CD4-positive, alpha-beta memory T cell (primary cell): ENCODE measurements around the gene TYW1. TPM values are rescaled to one million over a fixed set of nuclear protein-coding genes. Genes with fewer than 3 reads are reported as not detected.
"Not testable (repeated sequence)": the region's sequence is repeated elsewhere in the genome, so short reads cannot be mapped to it uniquely, and the experiment has no call there.

Experiments used
- CTCF ChIA-PET: fragments of 350-600 bp; sonication (Branson Sonifier 250); formaldehyde crosslinking; loops from one replicate; lab custom pipeline; 2021; ENCODE audit warnings: inconsistent platforms; ENCODE audit not compliant: partially characterized antibody; lab: Charles Lee
- POLR2A ChIA-PET: fragments of 350-600 bp; sonication (Branson Sonifier 250); formaldehyde crosslinking; loops from one replicate; lab custom pipeline; 2021; ENCODE audit not compliant: partially characterized antibody; lab: Charles Lee
- DNase-seq, 5 donors: peaks; one replicate each; pipeline versions ENCODE4 v3.0.0 to v3.0.0-alpha.2; 2020 to 2022; ENCODE audit warnings: mixed read lengths in 1 of 5
- H3K27ac ChIP-seq: one replicate; pipeline ENCODE4 v1.7.0; 2013; ENCODE audit warnings: low read depth, low read length
- H3K27me3 ChIP-seq: 2 replicates; pipeline ENCODE4 v1.7.0; 2013; ENCODE audit warnings: mild to moderate bottlenecking, low read length, moderate library complexity; ENCODE audit not compliant: insufficient read depth
- H3K36me3 ChIP-seq: 2 replicates; pipeline ENCODE4 v1.7.0; 2013; ENCODE audit warnings: mild to moderate bottlenecking, low read length, moderate library complexity; ENCODE audit not compliant: insufficient read depth
- H3K4me1 ChIP-seq: 2 replicates; pipeline ENCODE4 v1.7.0; 2013; ENCODE audit warnings: mild to moderate bottlenecking, low read length, moderate library complexity; ENCODE audit not compliant: insufficient read depth
- H3K4me3 ChIP-seq, 2 donors: one replicate each; pipeline ENCODE4 v1.7.0; 2013; ENCODE audit warnings: low read length in 2 of 2, mild to moderate bottlenecking in 1 of 2
- H3K9me3 ChIP-seq, 2 donors: one replicate each; pipeline ENCODE4 v1.7.0; 2013; ENCODE audit warnings: low read length in 2 of 2, control low read depth in 1 of 2; ENCODE audit not compliant: control insufficient read depth in 1 of 2
- H3K27ac Mint-ChIP-seq, 7 donors: one replicate each; pipeline ENCODE4 v1.8.0; 2020 to 2021; ENCODE audit warnings: mixed read lengths in 7 of 7, mild to moderate bottlenecking in 6 of 7, inconsistent platforms in 3 of 7, moderate library complexity in 3 of 7
- H3K27me3 Mint-ChIP-seq, 2 donors: one replicate each; pipeline ENCODE4 v1.8.0; 2020 to 2021; ENCODE audit warnings: mixed read lengths in 2 of 2
- H3K36me3 Mint-ChIP-seq, 2 donors: one replicate each; pipeline ENCODE4 v1.8.0; 2020 to 2021; ENCODE audit warnings: mixed read lengths in 2 of 2, inconsistent platforms in 1 of 2, mild to moderate bottlenecking in 1 of 2
- H3K4me1 Mint-ChIP-seq, 4 donors: one replicate each; pipeline ENCODE4 v1.8.0; 2020 to 2021; ENCODE audit warnings: mixed read lengths in 4 of 4, mild to moderate bottlenecking in 1 of 4
- H3K4me3 Mint-ChIP-seq, 8 donors: one replicate each; pipeline ENCODE4 v1.8.0; 2020 to 2021; ENCODE audit warnings: mixed read lengths in 8 of 8, mild to moderate bottlenecking in 7 of 8, moderate library complexity in 6 of 8, inconsistent platforms in 3 of 8
- H3K9me3 Mint-ChIP-seq, 8 donors: one replicate each; pipeline ENCODE4 v1.8.0; 2020 to 2021; ENCODE audit warnings: mixed read lengths in 8 of 8, mild to moderate bottlenecking in 5 of 8, inconsistent platforms in 3 of 8, moderate library complexity in 1 of 8
- intact Hi-C: fragments of 100-400 bp; cut with micrococcal nuclease; formaldehyde crosslinking; loops from one replicate; pipeline ENCODE4 v1.15.1; 2023
- polyA plus RNA-seq, 2 donors: library from polyadenylated mRNA; unstranded; fragments of 300-500 nt; fragmentation: Illumina TruSeq; gene quantifications; one replicate each; pipeline ENCODE4 v1.2.3, GENCODE V29; 2021
- total RNA-seq, 2 experiments: library from RNA; stranded (reverse); gene quantifications; one replicate each; pipeline ENCODE4 v1.2.3, GENCODE V29; 2021

TYW1 gene
- total and polyA plus RNA-seq, 4 experiments from 2014 or later = 19.2 to 32.3 (median 27.7) TPM

DNA sequence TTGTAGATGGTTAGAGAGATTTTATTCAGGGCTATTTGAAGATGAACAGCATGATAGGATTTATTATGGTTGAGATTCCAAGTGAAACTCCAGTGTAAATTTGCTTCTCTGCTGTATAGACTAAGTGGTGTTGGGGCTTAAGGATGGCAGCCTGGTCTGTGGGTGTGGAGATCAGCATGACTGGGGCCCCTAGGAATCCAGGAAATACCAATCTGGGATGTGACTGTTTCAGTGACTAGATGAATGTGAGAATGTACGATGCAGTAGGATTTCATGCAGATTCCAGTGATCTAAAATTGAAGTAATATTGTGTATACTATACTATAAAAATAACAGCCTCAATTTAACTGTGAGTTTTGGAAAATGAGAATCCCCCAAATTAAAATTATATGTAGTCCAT, 28.8 kb downstream of the TYW1 start:
- DNase-seq, H3K27me3 Mint-ChIP-seq, H3K9me3 Mint-ChIP-seq, H3K27ac ChIP-seq, intact Hi-C loops, H3K9me3 ChIP-seq, H3K4me3 ChIP-seq, H3K27me3 ChIP-seq, H3K4me3 Mint-ChIP-seq, POLR2A ChIA-PET, H3K4me1 ChIP-seq: not testable (repeated sequence)
- CTCF ChIA-PET = interaction anchor here (1.2 kb wide), 1 partner anchor 15 kb away, joined by 4 read pairs; no protein-coding TSS in a partner anchor
- Mint-ChIP-seq H3K27ac (peak overlapping the region in 1 of 7 donors; percentile 79), H3K36me3 (peaks cover 49 to 56% of the 10 kb centered on the region in 2 donors), H3K4me1 (peaks cover 0 to 11% (median 1%) of the 10 kb centered on the region in 4 donors)
- H3K36me3 ChIP-seq = peaks cover 14% of the 10 kb centered on the region

DNA sequence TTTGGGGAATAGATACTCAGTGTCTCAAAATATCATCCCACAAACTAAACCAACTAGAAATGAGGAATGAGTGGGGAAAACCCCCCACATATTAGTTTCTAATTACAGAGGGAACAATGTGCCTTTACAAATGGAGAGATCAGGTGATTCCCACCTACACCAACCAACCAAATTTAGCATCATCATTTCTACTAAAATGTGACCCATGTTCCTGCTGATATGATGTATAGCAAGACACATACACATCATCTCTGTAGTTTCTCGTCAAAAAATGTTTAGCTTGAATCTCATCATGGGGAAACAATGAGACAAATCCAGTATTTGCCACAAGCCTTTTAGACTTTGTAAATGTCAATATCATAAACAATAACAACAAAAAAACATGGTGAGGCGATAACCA, 35.1 kb downstream of the TYW1 start:
- H3K27ac Mint-ChIP-seq = not testable (repeated sequence)

DNA sequence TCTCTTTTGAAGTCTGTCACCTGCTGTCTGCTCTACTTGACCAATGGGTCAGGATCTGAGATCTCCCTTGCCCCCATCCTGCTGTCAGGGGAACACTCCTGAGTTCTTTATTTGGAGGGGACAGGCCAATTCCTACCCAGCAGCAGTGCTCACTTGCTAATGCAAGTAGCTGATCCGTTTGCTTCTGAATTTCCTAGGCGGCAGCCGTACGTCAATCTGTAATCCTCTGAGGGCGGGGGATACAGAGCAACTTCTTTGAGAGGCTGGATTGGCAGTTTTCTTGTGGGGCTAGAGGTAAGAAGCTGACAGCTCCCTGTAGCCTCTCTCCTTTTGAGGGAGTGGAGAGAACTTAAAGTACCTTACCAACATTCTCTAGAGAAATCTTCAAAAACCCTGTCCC, 36.6 kb downstream of the TYW1 start:
- no peak for DNase-seq
- ChIA-PET CTCF (no interaction called here), POLR2A (no interaction called here)
- Histone ChIP-seq H3K36me3 (peaks cover 7% of the 10 kb centered on the region), H3K27me3 (no peaks in the 10 kb centered on the region), H3K4me3 (no peak overlapping the region), H3K4me1 (no peaks in the 10 kb centered on the region), H3K27ac (no peak overlapping the region), H3K9me3 (no peaks in the 10 kb centered on the region)
- peaks cover 0 to 4% (median 0%) of the 10 kb centered on the region in 8 donors for H3K9me3 Mint-ChIP-seq
- H3K36me3 Mint-ChIP-seq = peaks cover 39 to 43% of the 10 kb centered on the region in 2 donors
- peak overlapping the region in 1 of 7 donors; percentile 62 for H3K27ac Mint-ChIP-seq
- peaks cover 0 to 4% (median 0%) of the 10 kb centered on the region in 4 donors for H3K4me1 Mint-ChIP-seq
- H3K4me3 Mint-ChIP-seq = no peak overlapping the region
- H3K27me3 Mint-ChIP-seq = no peaks in the 10 kb centered on the region
- intact Hi-C loops = no loop called here

More for the DNA sequence above, 35.1 kb downstream of the TYW1 start:
- H3K9me3 Mint-ChIP-seq, H3K9me3 ChIP-seq, H3K4me1 Mint-ChIP-seq, H3K36me3 ChIP-seq, H3K4me3 Mint-ChIP-seq, POLR2A ChIA-PET, H3K27me3 Mint-ChIP-seq, H3K4me3 ChIP-seq, H3K4me1 ChIP-seq, H3K27ac ChIP-seq, DNase-seq, intact Hi-C loops, H3K27me3 ChIP-seq: not testable (repeated sequence)
- H3K36me3 Mint-ChIP-seq = peaks cover 44% of the 10 kb centered on the region in 2 donors
- CTCF ChIA-PET = interaction anchor here (1.4 kb wide), 1 partner anchor 10 kb away, joined by 3 read pairs; no protein-coding TSS in a partner anchor

- intact Hi-C loops, H3K4me3 ChIP-seq, H3K9me3 Mint-ChIP-seq, DNase-seq, H3K27ac ChIP-seq, H3K36me3 ChIP-seq, H3K27me3 Mint-ChIP-seq, H3K27me3 ChIP-seq, H3K4me1 ChIP-seq, H3K9me3 ChIP-seq, CTCF ChIA-PET, POLR2A ChIA-PET, H3K4me1 Mint-ChIP-seq, H3K4me3 Mint-ChIP-seq: not testable (repeated sequence)
- Mint-ChIP-seq H3K36me3 (peaks cover 19 to 28% of the 10 kb centered on the region in 2 donors), H3K27ac (peak overlapping the region in 1 of 7 donors; percentile 37)
These were observed 40.1 kb downstream of the TYW1 start for GRCh38 chr7:67036432-67037395.

DNA sequence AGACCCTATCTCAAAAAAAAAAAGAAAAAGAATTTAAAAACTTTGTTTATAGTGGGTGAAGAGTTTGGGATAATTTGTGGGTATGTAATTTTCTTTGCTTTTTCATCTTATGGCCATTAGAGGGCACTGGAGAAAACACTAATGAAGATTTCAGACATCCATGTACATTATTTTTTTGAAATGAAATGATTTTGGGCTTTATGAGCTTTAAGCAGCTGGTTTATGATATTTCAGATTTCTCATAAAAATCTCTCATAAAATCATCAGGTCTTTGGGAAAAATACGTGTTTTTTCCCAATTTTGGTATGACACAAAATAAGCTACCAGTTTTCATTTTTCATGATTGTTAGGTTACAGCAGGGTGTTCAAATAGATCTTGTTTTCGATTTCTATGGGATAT, 44.2 kb downstream of the TYW1 start:
- intact Hi-C loops, H3K27me3 Mint-ChIP-seq, H3K27ac Mint-ChIP-seq, H3K36me3 ChIP-seq, H3K4me3 ChIP-seq, H3K4me1 ChIP-seq, POLR2A ChIA-PET, DNase-seq, H3K9me3 Mint-ChIP-seq, H3K27ac ChIP-seq, H3K27me3 ChIP-seq, H3K4me3 Mint-ChIP-seq, H3K9me3 ChIP-seq: not testable (repeated sequence)
- peaks cover 5 to 18% (median 8%) of the 10 kb centered on the region in 4 donors for H3K4me1 Mint-ChIP-seq
- H3K36me3 Mint-ChIP-seq = peaks cover 5 to 15% of the 10 kb centered on the region in 2 donors
- CTCF ChIA-PET = interaction anchor here (0.8 to 1.6 kb wide), 4 partner anchors 8 to 261 kb away, joined by 3 to 5 read pairs (median 4); no protein-coding TSS in a partner anchor

GRCh38 chr7:67042781-67043558, 46.3 kb downstream of the TYW1 start:
- H3K27me3 Mint-ChIP-seq, H3K27ac ChIP-seq, H3K4me3 ChIP-seq, H3K9me3 ChIP-seq, POLR2A ChIA-PET, intact Hi-C loops, H3K4me3 Mint-ChIP-seq, DNase-seq, H3K4me1 ChIP-seq, H3K9me3 Mint-ChIP-seq, H3K27me3 ChIP-seq, H3K36me3 ChIP-seq: not testable (repeated sequence)
- Mint-ChIP-seq H3K27ac (peak overlapping the region in 2 of 7 donors; percentile 12 to 53), H3K36me3 (peaks cover 5 to 19% of the 10 kb centered on the region in 2 donors), H3K4me1 (peaks cover 7 to 22% (median 12%) of the 10 kb centered on the region in 4 donors)
- CTCF ChIA-PET = interaction anchor here (0.7 kb wide), 2 partner anchors 260 to 270 kb away, joined by 3 to 4 read pairs; no protein-coding TSS in a partner anchor

GRCh38 chr7:67043559-67043930, 46.9 kb downstream of the TYW1 start:
- H3K36me3 ChIP-seq, DNase-seq, H3K4me3 Mint-ChIP-seq, H3K9me3 Mint-ChIP-seq, H3K27ac Mint-ChIP-seq, H3K4me1 ChIP-seq, H3K9me3 ChIP-seq, POLR2A ChIA-PET, intact Hi-C loops, H3K27me3 Mint-ChIP-seq, H3K27ac ChIP-seq, H3K4me3 ChIP-seq, H3K27me3 ChIP-seq: not testable (repeated sequence)
- CTCF ChIA-PET = interaction anchor here (0.7 kb wide), 2 partner anchors 261 to 270 kb away, joined by 3 to 4 read pairs; no protein-coding TSS in a partner anchor
- peaks cover 7 to 22% (median 12%) of the 10 kb centered on the region in 4 donors for H3K4me1 Mint-ChIP-seq
- peaks cover 5 to 19% of the 10 kb centered on the region in 2 donors for H3K36me3 Mint-ChIP-seq
